RWPE1 (cell line): Measurements from ENCODE around the gene OXER1.
"Not testable (repeated sequence)": the region's sequence is repeated elsewhere in the genome, so short reads cannot be mapped to it uniquely, and the experiment has no call there.

Source experiments
- CTCF ChIA-PET: fragments of 350-600 bp; sonication (Branson Sonifier 250); formaldehyde crosslinking; extraction: SDS; loops from one replicate; lab custom pipeline; 2021; lab: Yijun Ruan, JAX
- POLR2A ChIA-PET: fragments of 400-600 bp; formaldehyde crosslinking; extraction: SDS; loops from one replicate; lab custom pipeline; 2020; ENCODE audit warnings: antibody characterized with exemption; ENCODE audit not compliant: low non-redundant PET; lab: Yijun Ruan, JAX
- DNase-seq: peaks from one replicate; pipeline ENCODE4 v3.0.0; 2012; ENCODE audit warnings: low spot score
- H3K27ac ChIP-seq: fragments of 450-650 bp; 2 replicates; pipeline ENCODE4 v1.5.1; 2017
- CTCF ChIP-seq: fragments of 450-650 bp; conservative IDR thresholded peaks from 2 replicates; pipeline ENCODE4 v1.5.1; 2017; ENCODE audit warnings: low read depth, mild to moderate bottlenecking

OXER1 gene

GRCh38 chr2:42736598-42737322 lies 27.2 kb downstream of the OXER1 start:
- no peak for DNase-seq
- no peak for TF ChIP-seq CTCF
- POLR2A ChIA-PET, result no interaction called here
- no peak overlapping the region for H3K27ac ChIP-seq
- CTCF ChIA-PET, result no interaction called here

- no peak for DNase-seq
- ChIA-PET CTCF (no interaction called here), POLR2A (no interaction called here)
- H3K27ac ChIP-seq, result no peak overlapping the region
- TF ChIP-seq CTCF, result no peak
Observed at GRCh38 chr2:42733852-42734251, 30.1 kb downstream of the OXER1 start.

GRCh38 chr2:42731316-42731715 lies 32.6 kb downstream of the OXER1 start:
- DNase-seq, POLR2A ChIA-PET, H3K27ac ChIP-seq: not testable (repeated sequence)
- CTCF ChIA-PET, result interaction anchor here (0.6 kb wide), 1 partner anchor 207 kb away, joined by 3 read pairs; no protein-coding TSS in a partner anchor

GRCh38 chr2:42726680-42727079 lies 37.3 kb downstream of the OXER1 start:
- CTCF ChIA-PET, result no interaction called here
- no peak for TF ChIP-seq CTCF
- no peak for DNase-seq
- H3K27ac ChIP-seq, result no peak overlapping the region
- POLR2A ChIA-PET, result no interaction called here

- POLR2A ChIA-PET, result no interaction called here
- no peak overlapping the region for H3K27ac ChIP-seq
- CTCF ChIA-PET, result interaction anchor here (0.5 kb wide), 1 partner anchor 76 kb away, joined by 3 read pairs; no protein-coding TSS in a partner anchor
- no peak for DNase-seq
- no peak for TF ChIP-seq CTCF
Observed at GRCh38 chr2:42725657-42726056, 38.3 kb downstream of the OXER1 start.

GRCh38 chr2:42724886-42725285 lies 39.0 kb downstream of the OXER1 start:
- H3K27ac ChIP-seq, result no peak overlapping the region
- TF ChIP-seq CTCF, result no peak
- ChIA-PET POLR2A (no interaction called here), CTCF (interaction anchor here (0.5 kb wide), 1 partner anchor 75 kb away, joined by 3 read pairs; no protein-coding TSS in a partner anchor)
- no peak for DNase-seq

- CTCF ChIA-PET, result no interaction called here
- POLR2A ChIA-PET, result no interaction called here
- TF ChIP-seq CTCF, result no peak
- no peak overlapping the region for H3K27ac ChIP-seq
- DNase-seq, result no peak
Observed at GRCh38 chr2:42723465-42723864, 40.5 kb downstream of the OXER1 start.
